KBM-7 (cell line): ENCODE measurements around the gene PRRC1.
A peak's percentile ranks its signal among the peaks of the same experiment; 100 is the strongest.
"Not testable (repeated sequence)": the region's sequence is repeated elsewhere in the genome, so short reads cannot be mapped to it uniquely, and the experiment has no call there.

ENCODE experiments used
- DNase-seq: peaks from one replicate; pipeline ENCODE4 v3.0.0-alpha.2; 2015
- in situ Hi-C: fragments of 300-500 bp; cut with MboI; formaldehyde crosslinking; loops from 2 replicates; pipeline ENCODE4 v1.14.3; 2020; ENCODE audit warnings: low sequenced_read_pairs, low pct_unique_long_range_greater_than_20kb, mixed read lengths

The PRRC1 gene

DNA sequence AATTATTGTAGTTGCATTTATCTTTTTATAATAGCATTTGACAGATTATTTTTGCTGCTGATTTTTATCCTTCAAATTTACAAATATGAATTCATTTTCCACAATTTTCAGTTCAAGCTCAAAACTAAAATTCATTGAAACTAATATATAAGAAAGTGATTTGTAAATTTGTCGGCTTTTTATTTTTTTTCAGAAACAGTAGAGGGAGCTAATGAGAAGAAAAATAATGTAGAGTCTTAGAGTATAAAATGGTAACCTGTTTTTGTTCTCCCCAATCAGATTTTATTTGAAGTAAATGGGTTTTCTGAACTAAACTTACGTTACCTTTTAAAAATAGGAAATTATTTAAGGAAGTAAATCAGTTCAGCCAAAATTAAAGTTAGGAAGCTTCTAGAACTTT, 19.2 kb downstream of the PRRC1 start:
- DNase-seq, result peak; percentile 11
- in situ Hi-C loops, result no loop called here

DNA sequence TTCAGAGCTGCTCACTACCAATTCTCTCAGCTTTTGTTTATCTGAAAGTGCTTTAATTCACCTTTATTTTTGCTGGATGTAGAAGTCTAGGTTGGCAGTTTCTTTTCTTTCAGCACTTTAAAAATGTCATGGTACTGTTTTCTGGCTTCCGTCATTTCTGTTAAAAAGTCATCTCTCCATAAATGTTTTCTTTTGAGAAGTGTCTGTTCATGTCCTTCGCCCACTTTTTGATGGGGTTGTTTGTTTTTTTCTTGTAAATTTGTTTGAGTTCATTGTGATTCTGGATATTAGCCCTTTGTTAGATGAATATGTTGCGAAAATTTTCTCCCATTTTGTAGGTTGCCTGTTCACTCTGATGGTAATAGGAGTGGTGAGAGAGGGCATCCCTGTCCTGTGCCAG, 23.1 kb downstream of the PRRC1 start:
- in situ Hi-C loops, DNase-seq: not testable (repeated sequence)

- DNase-seq, in situ Hi-C loops: not testable (repeated sequence)
These were observed 27.8 kb downstream of the PRRC1 start for GRCh38 chr5:127545249-127545648.

GRCh38 chr5:127549551-127549950, 32.1 kb downstream of the PRRC1 start:
- in situ Hi-C loops, result no loop called here

DNA sequence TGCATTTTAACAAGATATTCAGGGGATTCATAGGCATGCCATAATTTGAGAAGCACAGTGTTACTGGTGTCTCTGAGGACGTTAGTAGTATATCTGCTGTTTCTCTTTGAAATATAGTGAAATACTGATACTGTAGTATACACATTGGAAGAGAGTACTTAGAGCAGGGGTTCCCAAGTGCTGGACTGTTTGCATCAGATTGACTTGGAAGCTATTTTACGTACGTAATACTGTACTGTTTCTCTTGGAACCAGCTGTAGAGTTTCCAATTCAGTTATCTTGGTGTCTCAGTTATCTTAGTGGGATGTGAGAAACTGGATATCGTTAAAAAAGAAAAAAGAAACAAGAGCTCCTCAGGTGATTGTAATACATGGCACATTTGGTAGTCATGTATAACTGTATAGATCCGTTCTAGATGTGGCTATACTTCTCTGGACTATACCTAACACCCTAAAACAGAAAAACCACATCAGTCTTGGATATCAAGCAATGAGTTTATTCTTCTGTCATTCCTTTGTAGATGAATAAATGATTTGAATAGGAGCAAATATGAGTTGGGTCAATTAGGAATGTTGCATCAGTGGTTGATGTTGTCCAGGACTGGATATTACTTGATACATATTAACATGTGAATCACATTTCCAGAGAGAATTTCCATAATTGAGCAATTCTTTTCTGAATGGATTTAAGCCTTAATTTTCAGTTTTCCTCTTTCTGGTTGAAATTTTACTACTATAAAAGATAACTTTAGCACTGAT, 33.4 kb downstream of the PRRC1 start:
- in situ Hi-C loops, result no loop called here
- no peak for DNase-seq

More at GRCh38 chr5:127549551-127549950, 32.1 kb downstream of the PRRC1 start:
- DNase-seq, result no peak

DNA sequence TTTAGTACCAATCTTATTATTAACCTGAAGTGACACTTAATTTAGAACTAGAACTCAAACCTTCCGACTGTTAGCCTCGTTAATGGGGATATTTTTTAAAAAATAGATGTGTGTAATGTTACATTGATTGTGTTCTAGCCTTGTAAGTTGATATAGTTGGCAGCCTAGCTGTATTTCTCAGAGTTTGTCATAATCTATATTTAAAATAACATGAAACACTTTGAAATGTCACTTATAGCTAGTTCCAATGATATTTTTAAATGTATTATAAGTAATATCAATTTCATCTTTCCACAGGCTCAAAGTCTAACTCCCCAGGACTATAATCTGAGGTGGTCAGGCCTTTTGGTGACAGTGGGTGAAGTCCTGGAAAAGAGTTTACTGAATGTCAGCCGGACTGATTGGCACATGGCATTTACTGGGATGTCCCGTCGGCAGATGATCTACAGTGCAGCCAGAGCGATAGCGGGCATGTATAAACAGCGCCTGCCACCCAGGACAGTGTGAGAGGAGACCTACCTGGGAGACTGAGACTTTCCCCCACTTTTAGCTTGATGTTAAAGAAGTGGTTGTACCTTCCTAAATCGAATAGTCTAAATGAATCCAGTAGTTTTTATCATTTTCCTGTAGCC, 34.1 kb downstream of the PRRC1 start:
- DNase-seq, result no peak
- in situ Hi-C loops, result no loop called here

- in situ Hi-C loops, result no loop called here
- DNase-seq, result no peak
These were observed 38.4 kb downstream of the PRRC1 start for GRCh38 chr5:127555826-127556225.

GRCh38 chr5:127556609-127557334, 39.3 kb downstream of the PRRC1 start:
- DNase-seq, result no peak
- in situ Hi-C loops, result no loop called here

DNA sequence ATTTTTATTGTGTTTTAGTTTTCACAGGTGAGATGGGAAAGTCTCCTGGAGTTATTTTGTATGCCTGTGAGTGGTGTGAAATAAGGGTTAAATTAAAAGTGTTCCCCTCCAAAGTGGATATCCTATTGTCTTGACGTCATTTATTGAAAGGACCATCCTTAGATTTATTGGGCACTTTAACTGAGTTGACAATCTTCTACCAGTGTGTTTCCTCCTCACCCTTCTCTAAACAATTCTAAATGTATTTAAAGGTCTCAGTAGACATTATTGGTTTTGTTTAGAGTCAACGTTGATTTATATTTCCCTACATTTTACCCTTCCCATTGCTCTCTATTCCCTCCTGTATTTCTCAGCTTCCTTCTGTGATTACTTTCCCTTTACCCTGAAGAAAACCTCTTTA, 40.8 kb downstream of the PRRC1 start:
- DNase-seq, result no peak
- in situ Hi-C loops, result no loop called here

DNA sequence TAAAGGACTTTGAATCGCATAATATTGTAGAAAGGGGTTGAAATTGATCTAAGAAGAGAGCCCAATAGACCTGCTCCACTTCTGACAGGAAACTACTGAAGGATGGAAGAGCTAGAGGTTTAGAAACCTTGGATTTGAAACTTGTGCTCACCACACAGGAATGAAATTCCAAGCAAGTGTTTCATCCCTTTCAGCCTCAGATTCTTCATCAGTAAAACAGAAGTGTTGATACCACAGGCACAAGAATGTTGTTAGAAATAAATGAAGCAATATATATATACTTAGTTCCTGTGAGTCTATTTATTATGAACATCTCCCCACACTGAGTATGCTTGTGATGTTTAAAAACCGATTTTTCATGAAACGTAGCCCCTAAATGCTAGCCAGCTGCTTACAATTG, 43.8 kb downstream of the PRRC1 start:
- DNase-seq, result no peak
- in situ Hi-C loops, result loop anchor here (10.0 kb wide), 1 partner anchor 644 kb away; no protein-coding TSS in a partner anchor

DNA sequence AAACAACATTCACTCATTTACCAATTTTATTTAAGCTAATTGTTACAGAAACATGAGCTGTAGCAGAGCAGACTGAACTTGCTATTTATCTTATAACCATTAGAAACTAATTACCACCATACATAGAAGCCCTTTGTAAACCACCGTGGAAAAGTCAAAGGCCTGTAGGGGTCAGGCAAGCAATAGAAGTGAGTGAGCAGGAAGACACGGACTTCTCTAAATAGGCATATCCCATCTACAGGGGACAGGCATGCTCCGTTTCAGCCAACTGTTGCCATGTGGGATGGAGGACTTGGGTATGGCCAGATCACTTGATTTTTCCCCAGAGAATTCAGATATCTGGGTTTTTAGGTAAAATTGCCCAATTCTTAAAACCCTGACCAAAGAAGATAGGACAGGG, 44.8 kb downstream of the PRRC1 start:
- DNase-seq, result peak; percentile 19
- in situ Hi-C loops, result loop anchor here (10.0 kb wide), 1 partner anchor 643 kb away; no protein-coding TSS in a partner anchor

DNA sequence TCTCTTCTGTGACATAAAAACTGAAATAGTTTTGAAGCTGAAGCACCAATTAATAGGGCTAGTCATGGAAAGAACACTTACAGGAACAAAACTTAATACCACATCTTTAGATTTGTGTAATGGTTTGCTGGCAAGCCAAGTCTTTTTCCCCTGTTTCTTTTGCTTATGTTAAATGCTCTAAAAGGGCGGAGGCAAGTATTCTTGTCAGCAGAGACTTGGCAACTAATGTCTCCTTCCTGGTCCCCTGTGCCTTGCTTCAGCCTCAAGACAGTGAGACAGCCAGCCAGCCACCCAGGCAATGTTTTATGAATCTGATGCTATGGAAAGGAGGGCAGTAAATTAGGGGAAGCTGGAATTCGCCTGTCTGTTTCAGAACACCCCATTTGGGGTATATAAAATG, 45.7 kb downstream of the PRRC1 start:
- in situ Hi-C loops, result loop anchor here (10.0 kb wide), 1 partner anchor 642 kb away; no protein-coding TSS in a partner anchor
- DNase-seq, result no peak

GRCh38 chr5:127564002-127564769, 46.7 kb downstream of the PRRC1 start:
- in situ Hi-C loops, result loop anchor here (10.0 kb wide), 1 partner anchor 641 kb away; no protein-coding TSS in a partner anchor
- DNase-seq, result peak; percentile 65

- in situ Hi-C loops, result loop anchor here (10.0 kb wide), 1 partner anchor 639 kb away; no protein-coding TSS in a partner anchor
These were observed 48.3 kb downstream of the PRRC1 start for GRCh38 chr5:127565586-127566270.

GRCh38 chr5:127567026-127567768, 49.8 kb downstream of the PRRC1 start:
- DNase-seq, result no peak
- in situ Hi-C loops, result loop anchor here (10.0 kb wide), 1 partner anchor 638 kb away; no protein-coding TSS in a partner anchor

More at GRCh38 chr5:127565586-127566270, 48.3 kb downstream of the PRRC1 start:
- no peak for DNase-seq

DNA sequence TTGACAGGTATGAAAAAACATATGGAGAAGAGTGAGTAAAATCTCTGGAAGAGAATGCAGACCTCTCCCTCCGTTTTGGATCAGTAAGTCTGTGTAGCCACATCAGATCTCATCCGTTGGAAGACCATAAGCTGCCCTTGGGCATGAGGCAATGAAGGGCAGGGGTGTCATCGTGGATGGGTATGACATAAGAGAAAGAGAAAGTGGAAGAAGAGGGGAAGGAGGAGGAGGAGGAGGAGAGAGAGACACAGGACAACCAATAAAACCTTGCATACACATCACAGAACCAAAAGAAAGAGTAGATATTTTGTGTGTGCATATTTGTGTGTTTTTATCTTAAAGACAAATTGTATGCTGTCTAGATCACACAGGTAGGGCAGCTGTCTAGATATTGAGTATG, 50.7 kb downstream of the PRRC1 start:
- in situ Hi-C loops, result loop anchor here (10.0 kb wide), 1 partner anchor 637 kb away; no protein-coding TSS in a partner anchor
- DNase-seq, result no peak

GRCh38 chr5:127569471-127569870, 52.0 kb downstream of the PRRC1 start:
- DNase-seq, result not testable (repeated sequence)
- in situ Hi-C loops, result loop anchor here (10.0 kb wide), 1 partner anchor 635 kb away; no protein-coding TSS in a partner anchor
